Right atrium auricular region (tissue), 2 donors: ENCODE results near the gene TENM3. TPM values are rescaled to one million over a fixed set of nuclear protein-coding genes. Genes with fewer than 3 reads are reported as not detected.
A peak's percentile ranks its signal among the peaks of the same experiment; 100 is the strongest.

Experiments used
- DNase-seq: peaks from one replicate; pipeline ENCODE4 v3.0.0-alpha.2; 2019; ENCODE audit warnings: low spot score
- H3K27ac ChIP-seq, 2 donors: fragments of 200-600 bp; sonication (generic); 1 replicate in 1 of 2; 2 replicates in 1 of 2; pipeline ENCODE4 v1.5.1; 2016 to 2019
- H3K27me3 ChIP-seq, 2 donors: fragments of 200-600 bp; sonication (generic); one replicate each; pipeline versions ENCODE4 v1.5.1 to v1.6.0; 2017 to 2019
- H3K36me3 ChIP-seq: fragments of 200-600 bp; sonication (generic); one replicate; pipeline ENCODE4 v1.5.1; 2016
- H3K4me1 ChIP-seq, 2 donors: fragments of 200-600 bp; sonication (generic); one replicate each; pipeline versions ENCODE4 v1.5.1 to v1.6.0; 2017 to 2019
- H3K4me3 ChIP-seq, 2 donors: fragments of 200-600 bp; sonication (generic); 1 replicate in 1 of 2; 2 replicates in 1 of 2; pipeline ENCODE4 v1.5.1; 2017 to 2019; ENCODE audit warnings: mild to moderate bottlenecking in 1 of 2, moderate library complexity in 1 of 2
- H3K9me3 ChIP-seq, 2 donors: fragments of 200-600 bp; sonication (generic); one replicate each; pipeline ENCODE4 v1.5.1; 2019
- total RNA-seq, 2 donors: library from RNA; depleted of rRNA; stranded (reverse); fragments of >200 nt; gene quantifications; one replicate each; pipeline ENCODE4 v1.1.0, GENCODE V29; 2016
- TF ChIP-seq, protein P1 (sequence below), 2 donors: fragments of 200-600 bp; sonication (generic); IDR thresholded peaks; one replicate each; pipeline ENCODE4 v1.5.1; 2019; ENCODE audit warnings: antibody characterized with exemption in 2 of 2

TENM3 gene
- total RNA-seq, 2 donors from 2014 or later, result 10.7 to 15.9 TPM

DNA sequence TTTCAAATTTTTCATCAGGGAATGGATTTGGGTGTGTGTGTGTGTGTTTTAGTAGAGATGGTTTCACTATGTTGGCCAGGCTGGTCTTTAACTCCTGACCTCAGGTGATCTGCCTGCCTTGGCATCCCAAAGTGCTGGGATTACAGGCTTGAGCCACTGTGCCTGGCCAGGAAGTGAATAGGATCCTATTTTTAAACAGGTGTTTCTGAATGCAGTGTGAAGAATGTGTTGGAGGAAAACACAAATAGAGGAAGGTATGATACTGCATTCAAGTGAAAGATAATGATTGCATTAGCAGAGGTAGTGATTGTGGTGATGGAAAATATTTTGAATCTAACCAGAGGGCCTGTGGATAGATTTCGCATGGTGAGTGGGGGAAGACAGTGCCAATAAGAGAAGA lies 189.6 kb downstream of the TENM3 start:
- no peaks in the 10 kb centered on the region for H3K27me3 ChIP-seq
- no peaks in the 10 kb centered on the region for H3K9me3 ChIP-seq
- DNase-seq, result no peak
- no peak overlapping the region for H3K4me3 ChIP-seq
- TF ChIP-seq, protein P1, sequence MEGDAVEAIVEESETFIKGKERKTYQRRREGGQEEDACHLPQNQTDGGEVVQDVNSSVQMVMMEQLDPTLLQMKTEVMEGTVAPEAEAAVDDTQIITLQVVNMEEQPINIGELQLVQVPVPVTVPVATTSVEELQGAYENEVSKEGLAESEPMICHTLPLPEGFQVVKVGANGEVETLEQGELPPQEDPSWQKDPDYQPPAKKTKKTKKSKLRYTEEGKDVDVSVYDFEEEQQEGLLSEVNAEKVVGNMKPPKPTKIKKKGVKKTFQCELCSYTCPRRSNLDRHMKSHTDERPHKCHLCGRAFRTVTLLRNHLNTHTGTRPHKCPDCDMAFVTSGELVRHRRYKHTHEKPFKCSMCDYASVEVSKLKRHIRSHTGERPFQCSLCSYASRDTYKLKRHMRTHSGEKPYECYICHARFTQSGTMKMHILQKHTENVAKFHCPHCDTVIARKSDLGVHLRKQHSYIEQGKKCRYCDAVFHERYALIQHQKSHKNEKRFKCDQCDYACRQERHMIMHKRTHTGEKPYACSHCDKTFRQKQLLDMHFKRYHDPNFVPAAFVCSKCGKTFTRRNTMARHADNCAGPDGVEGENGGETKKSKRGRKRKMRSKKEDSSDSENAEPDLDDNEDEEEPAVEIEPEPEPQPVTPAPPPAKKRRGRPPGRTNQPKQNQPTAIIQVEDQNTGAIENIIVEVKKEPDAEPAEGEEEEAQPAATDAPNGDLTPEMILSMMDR (IDR thresholded peaks at IDR 0.05), result no peak
- no peaks in the 10 kb centered on the region for H3K36me3 ChIP-seq
- no peaks in the 10 kb centered on the region for H3K4me1 ChIP-seq
- H3K27ac ChIP-seq, result no peak overlapping the region

GRCh38 chr4:182434720-182435119 lies 191.5 kb downstream of the TENM3 start:
- Histone ChIP-seq H3K4me1 (no peaks in the 10 kb centered on the region), H3K9me3 (no peaks in the 10 kb centered on the region), H3K27ac (no peak overlapping the region), H3K27me3 (no peaks in the 10 kb centered on the region), H3K36me3 (no peaks in the 10 kb centered on the region), H3K4me3 (no peak overlapping the region)
- no peak for DNase-seq
- TF ChIP-seq, protein P1 (IDR thresholded peaks at IDR 0.05), result no peak

DNA sequence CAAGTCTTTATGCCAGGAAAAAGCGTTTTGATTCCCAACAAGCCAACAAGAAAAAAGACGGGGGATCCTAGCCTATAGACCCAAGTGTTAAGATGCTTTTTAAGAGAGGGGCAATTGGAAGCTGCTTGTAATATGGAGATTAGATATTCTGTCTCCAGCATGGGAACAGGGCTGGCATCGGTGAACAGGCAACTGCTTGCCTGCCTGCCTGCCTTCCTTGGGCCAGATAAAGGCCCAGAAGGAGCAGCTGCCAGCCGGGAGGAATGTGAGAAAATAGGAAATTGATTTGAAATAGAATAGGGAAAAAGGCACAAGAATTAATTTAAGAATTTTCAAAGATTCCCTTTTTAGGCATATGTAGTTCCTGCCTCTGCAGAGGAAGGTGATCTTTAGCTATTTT lies 192.2 kb downstream of the TENM3 start:
- Histone ChIP-seq H3K9me3 (no peaks in the 10 kb centered on the region), H3K4me3 (no peak overlapping the region), H3K27me3 (no peaks in the 10 kb centered on the region), H3K27ac (no peak overlapping the region), H3K36me3 (no peaks in the 10 kb centered on the region), H3K4me1 (no peaks in the 10 kb centered on the region)
- DNase-seq, result no peak
- TF ChIP-seq, protein P1 (IDR thresholded peaks at IDR 0.05), result no peak

DNA sequence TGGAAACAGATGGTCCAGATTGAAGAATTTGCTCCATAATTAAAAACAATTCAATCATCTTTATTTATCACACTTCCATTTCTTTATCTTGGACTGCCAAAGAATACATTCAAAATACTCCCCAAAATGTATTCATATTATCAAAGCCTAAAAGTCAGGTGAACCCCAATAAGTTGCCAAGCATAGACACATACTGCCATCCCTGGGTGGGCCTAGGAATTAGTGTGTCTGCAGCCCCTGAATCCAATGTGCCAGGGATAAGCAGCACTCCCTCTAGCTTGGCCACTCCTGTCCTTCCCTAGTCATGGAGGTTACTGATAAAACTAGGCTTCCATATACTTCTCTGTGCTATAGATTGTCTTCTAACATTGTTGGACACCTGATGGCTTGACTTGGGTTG lies 199.9 kb downstream of the TENM3 start:
- no peak for DNase-seq

GRCh38 chr4:182447767-182448280 lies 204.6 kb downstream of the TENM3 start:
- H3K9me3 ChIP-seq, result no peaks in the 10 kb centered on the region
- TF ChIP-seq, protein P1 (IDR thresholded peaks at IDR 0.05), result no peak
- no peak for DNase-seq
- H3K4me1 ChIP-seq, result peaks cover 0 to 11% of the 10 kb centered on the region in 2 donors
- H3K36me3 ChIP-seq, result no peaks in the 10 kb centered on the region
- H3K27ac ChIP-seq, result peak overlapping the region; percentile 71 to 83
- H3K27me3 ChIP-seq, result no peaks in the 10 kb centered on the region
- H3K4me3 ChIP-seq, result peak overlapping the region; percentile 67 to 73

More for the DNA sequence above, 199.9 kb downstream of the TENM3 start:
- Histone ChIP-seq H3K4me1 (no peaks in the 10 kb centered on the region), H3K9me3 (no peaks in the 10 kb centered on the region), H3K27me3 (no peaks in the 10 kb centered on the region), H3K36me3 (no peaks in the 10 kb centered on the region), H3K27ac (no peak overlapping the region), H3K4me3 (no peak overlapping the region)
- TF ChIP-seq, protein P1 (IDR thresholded peaks at IDR 0.05), result no peak
